Colonic mucosa (tissue), 4 donors: ENCODE results near the gene JAZF1. TPM values are rescaled to one million over a fixed set of nuclear protein-coding genes. Genes with fewer than 3 reads are reported as not detected.

Experiments used
- DNase-seq: peaks from one replicate; pipeline ENCODE4 v3.0.0-alpha.2; 2020
- H3K27ac ChIP-seq: fragments of 200-600 bp; one replicate; pipeline ENCODE4 v1.8.0; 2021
- H3K27me3 ChIP-seq: fragments of 200-600 bp; one replicate; pipeline ENCODE4 v1.8.0; 2021
- H3K36me3 ChIP-seq: fragments of 200-600 bp; one replicate; pipeline ENCODE4 v1.8.0; 2021
- H3K4me1 ChIP-seq: fragments of 200-600 bp; one replicate; pipeline ENCODE4 v1.8.0; 2021; ENCODE audit warnings: mild to moderate bottlenecking
- H3K4me3 ChIP-seq: fragments of 200-600 bp; one replicate; pipeline ENCODE4 v1.8.0; 2021
- H3K9ac ChIP-seq, 2 donors: one replicate each; pipeline ENCODE4 v1.7.0; 2013; ENCODE audit warnings: control low read depth in 2 of 2, low read depth in 2 of 2, low read length in 2 of 2
- H3K9me3 ChIP-seq: fragments of 200-600 bp; one replicate; pipeline ENCODE4 v1.8.0; 2021
- intact Hi-C: fragments of 100-400 bp; cut with DNase I; formaldehyde crosslinking; loops from one replicate; pipeline ENCODE4 v1.14.1; 2022
- total RNA-seq, 2 donors: library from RNA; stranded (reverse); fragmentation: NEBNext Ultra II Directional in 1 of 2; extraction: Animal tissue kit (Norgen Biotek cat#: 25700) in 1 of 2; gene quantifications; one replicate each; pipeline ENCODE4 v1.2.1, GENCODE V29; 2021
- TF ChIP-seq, protein P1 (sequence below): fragments of 200-600 bp; IDR thresholded peaks from one replicate; pipeline ENCODE4 v1.8.0; 2022; ENCODE audit warnings: antibody characterized with exemption, mild to moderate bottlenecking
- donor health status: healthy.
- donor health status: DM: no; HTN: no; CAD: no.
- donor health status: DM: no; HTN: no; CAD: no.

JAZF1 gene
- total RNA-seq, 2 donors from 2014 or later: 1.8 to 10.1 TPM

DNA sequence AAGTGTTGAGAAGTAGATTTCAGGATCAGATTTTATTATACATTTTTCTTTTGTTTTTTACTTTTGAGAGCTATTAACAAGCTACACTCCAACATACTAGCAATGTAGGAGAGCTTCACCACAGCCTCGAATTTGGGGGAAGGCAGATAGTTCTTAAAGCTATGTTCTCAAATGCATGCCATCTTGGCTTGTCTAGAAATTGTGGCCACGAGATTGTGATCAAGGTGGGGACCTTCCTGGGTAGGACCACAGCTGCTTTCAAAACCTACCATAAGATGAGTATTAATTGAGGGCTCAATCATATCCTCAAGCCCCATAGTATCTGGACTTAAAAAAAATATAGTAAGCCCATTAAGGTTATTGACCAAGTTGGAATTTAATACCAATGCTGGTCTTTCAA lies 27.9 kb upstream of the JAZF1 start:
- no peaks in the 10 kb centered on the region for H3K36me3 ChIP-seq
- no peaks in the 10 kb centered on the region for H3K27me3 ChIP-seq
- intact Hi-C loops: no loop called here
- no peaks in the 10 kb centered on the region for H3K9me3 ChIP-seq
- no peaks in the 10 kb centered on the region for H3K4me1 ChIP-seq
- H3K4me3 ChIP-seq: no peak overlapping the region
- DNase-seq: no peak
- TF ChIP-seq, protein P1, sequence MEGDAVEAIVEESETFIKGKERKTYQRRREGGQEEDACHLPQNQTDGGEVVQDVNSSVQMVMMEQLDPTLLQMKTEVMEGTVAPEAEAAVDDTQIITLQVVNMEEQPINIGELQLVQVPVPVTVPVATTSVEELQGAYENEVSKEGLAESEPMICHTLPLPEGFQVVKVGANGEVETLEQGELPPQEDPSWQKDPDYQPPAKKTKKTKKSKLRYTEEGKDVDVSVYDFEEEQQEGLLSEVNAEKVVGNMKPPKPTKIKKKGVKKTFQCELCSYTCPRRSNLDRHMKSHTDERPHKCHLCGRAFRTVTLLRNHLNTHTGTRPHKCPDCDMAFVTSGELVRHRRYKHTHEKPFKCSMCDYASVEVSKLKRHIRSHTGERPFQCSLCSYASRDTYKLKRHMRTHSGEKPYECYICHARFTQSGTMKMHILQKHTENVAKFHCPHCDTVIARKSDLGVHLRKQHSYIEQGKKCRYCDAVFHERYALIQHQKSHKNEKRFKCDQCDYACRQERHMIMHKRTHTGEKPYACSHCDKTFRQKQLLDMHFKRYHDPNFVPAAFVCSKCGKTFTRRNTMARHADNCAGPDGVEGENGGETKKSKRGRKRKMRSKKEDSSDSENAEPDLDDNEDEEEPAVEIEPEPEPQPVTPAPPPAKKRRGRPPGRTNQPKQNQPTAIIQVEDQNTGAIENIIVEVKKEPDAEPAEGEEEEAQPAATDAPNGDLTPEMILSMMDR: no peak
- H3K9ac ChIP-seq: no peak overlapping the region
- H3K27ac ChIP-seq: no peak overlapping the region

DNA sequence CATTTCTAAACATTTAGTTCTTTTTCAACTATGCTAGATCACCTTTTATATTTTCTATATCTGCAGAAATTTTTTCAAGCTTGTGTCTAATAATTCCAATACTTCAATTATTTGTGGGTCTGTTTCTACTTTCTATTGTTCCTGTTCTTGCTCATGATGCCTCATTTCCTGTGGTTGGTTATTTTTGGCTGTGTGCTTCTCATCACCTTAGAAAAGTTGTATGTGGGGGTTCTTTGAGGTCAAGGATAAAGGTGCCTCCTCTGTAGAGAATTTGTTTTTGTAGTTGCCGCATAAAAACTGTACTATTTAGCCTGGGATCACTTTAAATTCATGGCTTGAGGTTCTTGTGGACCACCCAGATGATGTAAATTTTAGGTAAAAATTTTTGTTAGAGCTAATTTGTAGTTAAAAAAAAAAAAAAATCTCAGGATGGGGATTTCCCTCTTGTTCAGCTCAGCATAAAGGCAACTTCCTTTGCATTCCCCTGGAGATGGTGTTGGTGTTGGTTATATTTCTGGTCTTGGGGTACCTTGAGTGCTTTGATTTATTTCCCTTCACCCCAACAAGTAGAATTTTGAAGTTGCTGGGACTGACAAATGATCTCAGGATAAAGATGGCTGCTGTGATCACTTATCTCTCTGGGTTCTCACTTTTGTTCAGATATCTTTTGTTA lies 27.0 kb upstream of the JAZF1 start:
- Histone ChIP-seq H3K9me3 (no peaks in the 10 kb centered on the region), H3K27me3 (no peaks in the 10 kb centered on the region), H3K4me3 (no peak overlapping the region), H3K27ac (no peak overlapping the region), H3K9ac (no peak overlapping the region), H3K36me3 (no peaks in the 10 kb centered on the region), H3K4me1 (no peaks in the 10 kb centered on the region)
- intact Hi-C loops: no loop called here
- DNase-seq: no peak
- TF ChIP-seq, protein P1: no peak

DNA sequence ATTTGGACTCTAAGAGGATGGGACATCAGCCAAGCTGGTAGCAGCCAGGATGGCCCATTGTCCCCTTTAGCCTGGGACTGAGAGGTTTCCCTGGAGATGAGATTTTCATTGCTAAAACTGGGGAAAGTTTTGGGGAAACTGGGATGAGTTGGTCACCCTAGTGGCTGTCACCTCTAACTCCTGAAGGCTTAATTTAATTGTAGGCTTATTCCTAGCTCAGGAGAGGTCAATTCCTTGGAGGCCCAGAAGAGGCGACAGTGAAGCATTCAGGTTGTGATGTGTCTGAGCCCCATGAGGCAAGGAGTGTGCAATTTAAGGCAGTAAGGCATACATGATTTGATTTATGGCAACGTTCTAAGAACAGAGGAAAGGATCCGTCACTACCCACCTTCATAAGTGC lies 24.9 kb upstream of the JAZF1 start:
- no peak for DNase-seq
- Histone ChIP-seq H3K9ac (no peak overlapping the region), H3K36me3 (no peaks in the 10 kb centered on the region), H3K27me3 (no peaks in the 10 kb centered on the region), H3K9me3 (no peaks in the 10 kb centered on the region), H3K27ac (no peak overlapping the region), H3K4me3 (no peak overlapping the region), H3K4me1 (no peaks in the 10 kb centered on the region)
- intact Hi-C loops: no loop called here
- TF ChIP-seq, protein P1: no peak

DNA sequence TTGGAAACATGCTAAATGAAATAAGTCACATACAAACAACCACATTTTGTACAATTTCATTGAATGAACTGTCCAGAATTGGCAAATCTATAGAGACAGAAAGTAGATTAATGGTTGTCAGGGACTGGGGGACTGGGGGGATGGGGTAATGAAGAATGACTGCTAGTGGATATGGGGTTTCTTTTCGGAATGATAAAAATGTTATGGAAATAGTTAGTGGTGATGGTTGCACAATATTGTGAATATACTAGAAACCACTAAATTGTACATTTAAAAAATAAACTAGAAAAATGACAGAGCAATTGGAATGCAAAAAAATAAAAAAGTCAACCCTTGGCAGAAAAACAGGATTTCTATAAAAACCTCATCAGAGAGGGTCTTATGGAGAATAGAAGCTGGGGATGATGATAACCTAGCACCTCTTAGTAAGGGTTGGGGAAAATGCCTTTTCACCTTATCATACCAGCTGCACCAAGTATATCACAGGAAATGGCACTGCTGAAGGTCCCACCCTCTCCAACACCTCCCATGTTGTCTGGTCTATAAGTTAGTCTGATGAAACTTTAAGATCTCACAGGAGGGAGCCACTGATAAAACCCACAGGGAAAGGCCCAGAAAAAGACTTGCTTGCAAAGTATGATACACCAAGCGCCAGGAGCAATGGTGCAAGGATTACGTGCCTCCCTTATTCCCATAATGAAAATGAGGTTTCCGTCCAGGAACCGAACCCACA lies 23.1 kb upstream of the JAZF1 start:
- TF ChIP-seq, protein P1: no peak
- no peak for DNase-seq
- H3K4me3 ChIP-seq: no peak overlapping the region
- intact Hi-C loops: no loop called here
- no peaks in the 10 kb centered on the region for H3K4me1 ChIP-seq
- H3K27ac ChIP-seq: no peak overlapping the region
- no peak overlapping the region for H3K9ac ChIP-seq
- no peaks in the 10 kb centered on the region for H3K27me3 ChIP-seq
- H3K36me3 ChIP-seq: no peaks in the 10 kb centered on the region
- no peaks in the 10 kb centered on the region for H3K9me3 ChIP-seq

DNA sequence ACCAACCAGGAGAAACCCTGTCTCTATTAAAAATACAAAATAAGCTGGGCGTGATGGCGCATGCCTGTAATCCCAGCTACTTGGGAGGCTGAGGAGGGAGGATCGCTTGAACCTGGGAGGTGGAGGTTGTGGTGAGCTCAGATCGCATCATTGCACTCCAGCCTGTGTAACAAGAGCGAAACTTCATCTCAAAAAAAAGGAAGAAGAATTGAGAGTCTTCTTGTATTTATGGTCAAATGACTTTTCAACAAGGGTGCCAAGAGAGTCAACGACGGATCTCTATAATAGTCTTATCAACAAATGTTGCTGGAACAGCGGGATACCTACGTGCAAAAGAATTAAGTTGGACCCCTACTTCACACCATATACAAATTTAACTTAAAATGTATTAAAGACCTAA lies 21.6 kb upstream of the JAZF1 start:
- Histone ChIP-seq H3K4me3 (no peak overlapping the region), H3K27ac (no peak overlapping the region), H3K4me1 (no peaks in the 10 kb centered on the region), H3K36me3 (no peaks in the 10 kb centered on the region), H3K9ac (no peak overlapping the region), H3K9me3 (no peaks in the 10 kb centered on the region), H3K27me3 (no peaks in the 10 kb centered on the region)
- TF ChIP-seq, protein P1: no peak
- intact Hi-C loops: no loop called here
- no peak for DNase-seq
